ES-I3 (cell line): Measurements from ENCODE around the gene TMEM98.
"Not testable (repeated sequence)": the region's sequence is repeated elsewhere in the genome, so short reads cannot be mapped to it uniquely, and the experiment has no call there.

ENCODE experiments used
- H3K36me3 ChIP-seq: 2 replicates; pipeline ENCODE4 v1.6.1; 2013; ENCODE audit warnings: mild to moderate bottlenecking, low read length, control low read depth, moderate library complexity; ENCODE audit not compliant: insufficient read depth
- H3K4me1 ChIP-seq: 2 replicates; pipeline ENCODE4 v1.6.1; 2013; ENCODE audit warnings: mild to moderate bottlenecking, control low read depth, low read length; ENCODE audit not compliant: insufficient read depth
- H3K9ac ChIP-seq: 2 replicates; pipeline ENCODE4 v1.6.1; 2013; ENCODE audit warnings: low read depth, mild to moderate bottlenecking, low read length, moderate library complexity
- H3K9me3 ChIP-seq: 2 replicates; pipeline ENCODE4 v1.6.1; 2013; ENCODE audit warnings: mild to moderate bottlenecking, low read length, moderate library complexity; ENCODE audit not compliant: control insufficient read depth, insufficient read depth

Gene TMEM98

GRCh38 chr17:32926183-32926582, 1.8 kb upstream of the TMEM98 start:
- Histone ChIP-seq H3K9me3 (no peaks in the 10 kb centered on the region; the same call in 1 of the 2 replicates), H3K36me3 (no peaks in the 10 kb centered on the region), H3K9ac (no peak overlapping the region), H3K4me1 (peaks cover 16% of the 10 kb centered on the region)

GRCh38 chr17:32926789-32927188, 1.2 kb upstream of the TMEM98 start:
- H3K4me1 ChIP-seq = peaks cover 16% of the 10 kb centered on the region
- H3K36me3 ChIP-seq, H3K9ac ChIP-seq, H3K9me3 ChIP-seq: not testable (repeated sequence)

- no peaks in the 10 kb centered on the region for H3K36me3 ChIP-seq
- peaks cover 16% of the 10 kb centered on the region for H3K4me1 ChIP-seq
- no peaks in the 10 kb centered on the region; the same call in 1 of the 2 replicates for H3K9me3 ChIP-seq
- H3K9ac ChIP-seq = peak overlapping the region; percentile 92; the same call in 1 of the 2 replicates
Observed at GRCh38 chr17:32927201-32927723, 691 bp upstream of the TMEM98 start.

- Histone ChIP-seq H3K36me3 (no peaks in the 10 kb centered on the region; the same call in 1 of the 2 replicates), H3K9ac (peak overlapping the region; percentile 92), H3K4me1 (peaks cover 16% of the 10 kb centered on the region), H3K9me3 (no peaks in the 10 kb centered on the region; the same call in 1 of the 2 replicates)
Observed at GRCh38 chr17:32928586-32929535, 908 bp downstream of the TMEM98 start.

GRCh38 chr17:32929588-32929987, 1.6 kb downstream of the TMEM98 start:
- Histone ChIP-seq H3K9ac (peak overlapping the region; percentile 92; the same call in 1 of the 2 replicates), H3K4me1 (peaks cover 16% of the 10 kb centered on the region), H3K9me3 (no peaks in the 10 kb centered on the region), H3K36me3 (peaks cover 3% of the 10 kb centered on the region; the same call in 1 of the 2 replicates)

- peaks cover 16% of the 10 kb centered on the region for H3K4me1 ChIP-seq
- H3K36me3 ChIP-seq = peaks cover 3% of the 10 kb centered on the region; the same call in 1 of the 2 replicates
- H3K9me3 ChIP-seq = no peaks in the 10 kb centered on the region
- no peak overlapping the region for H3K9ac ChIP-seq
Observed at GRCh38 chr17:32930512-32930911, 2.6 kb downstream of the TMEM98 start.

GRCh38 chr17:32931686-32932085, 3.7 kb downstream of the TMEM98 start:
- Histone ChIP-seq H3K4me1 (peaks cover 17% of the 10 kb centered on the region), H3K36me3 (peaks cover 3% of the 10 kb centered on the region; the same call in 1 of the 2 replicates), H3K9me3 (no peaks in the 10 kb centered on the region), H3K9ac (no peak overlapping the region)

- no peak overlapping the region for H3K9ac ChIP-seq
- no peaks in the 10 kb centered on the region for H3K9me3 ChIP-seq
- peaks cover 3% of the 10 kb centered on the region; the same call in 1 of the 2 replicates for H3K36me3 ChIP-seq
- peaks cover 16% of the 10 kb centered on the region for H3K4me1 ChIP-seq
Observed at GRCh38 chr17:32933881-32934280, 5.9 kb downstream of the TMEM98 start.

GRCh38 chr17:32935726-32936125, 7.8 kb downstream of the TMEM98 start:
- Histone ChIP-seq H3K4me1 (peaks cover 7% of the 10 kb centered on the region), H3K9ac (no peak overlapping the region), H3K9me3 (no peaks in the 10 kb centered on the region), H3K36me3 (peaks cover 6% of the 10 kb centered on the region; the same call in 1 of the 2 replicates)

- peaks cover 12% of the 10 kb centered on the region for H3K36me3 ChIP-seq
- H3K9ac ChIP-seq = no peak overlapping the region
- H3K9me3 ChIP-seq = peaks cover 2% of the 10 kb centered on the region; the same call in 1 of the 2 replicates
- H3K4me1 ChIP-seq = peaks cover 7% of the 10 kb centered on the region
Observed at GRCh38 chr17:32936186-32936893, 8.4 kb downstream of the TMEM98 start.

- H3K9ac ChIP-seq = no peak overlapping the region
- peaks cover 7% of the 10 kb centered on the region for H3K4me1 ChIP-seq
- H3K9me3 ChIP-seq = peaks cover 2% of the 10 kb centered on the region; the same call in 1 of the 2 replicates
- peaks cover 13% of the 10 kb centered on the region for H3K36me3 ChIP-seq
Observed at GRCh38 chr17:32936894-32937500, 9.0 kb downstream of the TMEM98 start.

GRCh38 chr17:32940706-32941390, 12.9 kb downstream of the TMEM98 start:
- Histone ChIP-seq H3K9ac (no peak overlapping the region), H3K4me1 (peaks cover 7% of the 10 kb centered on the region), H3K9me3 (peaks cover 2% of the 10 kb centered on the region; the same call in 1 of the 2 replicates), H3K36me3 (peaks cover 10% of the 10 kb centered on the region)

GRCh38 chr17:32941419-32942032, 13.6 kb downstream of the TMEM98 start:
- Histone ChIP-seq H3K4me1 (peaks cover 7% of the 10 kb centered on the region), H3K9me3 (peaks cover 2% of the 10 kb centered on the region; the same call in 1 of the 2 replicates), H3K9ac (no peak overlapping the region), H3K36me3 (peaks cover 10% of the 10 kb centered on the region)
